Astrocyte of the hippocampus (primary cell): Measurements from ENCODE around the gene TMEM232.

ENCODE experiments used
- DNase-seq: peaks from one replicate; pipeline ENCODE4 v3.0.0; 2011; ENCODE audit warnings: low read depth, low spot score

TMEM232 gene

DNA sequence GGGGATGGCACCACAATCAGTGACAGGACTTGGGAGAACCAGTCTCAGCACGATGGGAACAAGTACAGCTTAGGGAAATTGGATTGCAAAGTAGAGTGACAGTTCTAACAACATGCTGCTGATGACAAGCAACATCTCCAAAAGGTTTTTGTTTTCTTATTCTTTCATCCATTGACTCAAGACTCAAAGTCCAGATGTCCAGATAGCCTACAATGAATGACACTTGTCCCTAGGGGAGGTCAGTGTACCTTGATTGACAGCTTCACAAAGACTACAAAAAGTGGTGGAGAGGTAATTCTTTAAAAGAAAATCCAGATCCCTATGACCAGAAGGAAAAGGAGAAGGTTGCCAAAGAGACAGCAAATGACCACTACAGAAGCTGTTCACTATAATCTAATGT is 323.9 kb downstream of the TMEM232 start:
- DNase-seq: no peak

GRCh38 chr5:110401881-110402280 is 324.6 kb downstream of the TMEM232 start:
- DNase-seq: peak; percentile 16

- no peak for DNase-seq
Observed at GRCh38 chr5:110398951-110399350, 327.5 kb downstream of the TMEM232 start.

- DNase-seq: no peak
Observed at GRCh38 chr5:110397281-110397680, 329.2 kb downstream of the TMEM232 start.

DNA sequence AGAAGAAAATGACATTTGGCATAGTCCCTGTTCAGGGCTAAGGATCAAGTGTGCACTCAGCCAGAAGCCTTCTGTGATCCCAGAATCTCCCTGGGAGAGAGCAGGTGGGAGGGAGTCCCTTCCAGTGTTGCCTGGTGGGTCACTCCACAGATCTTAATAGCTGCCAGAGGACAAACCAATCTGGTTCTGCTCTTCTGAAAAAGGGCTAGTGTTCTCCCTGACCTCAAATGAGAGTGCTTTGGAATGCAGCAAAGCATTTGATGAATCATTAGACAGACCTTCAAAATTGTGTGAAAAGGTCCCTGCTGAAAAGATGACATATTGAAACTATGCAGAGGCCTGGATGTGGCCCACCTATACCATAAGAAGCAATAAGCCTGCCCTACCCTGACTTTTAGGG is 339.7 kb downstream of the TMEM232 start:
- DNase-seq: peak; percentile 87

DNA sequence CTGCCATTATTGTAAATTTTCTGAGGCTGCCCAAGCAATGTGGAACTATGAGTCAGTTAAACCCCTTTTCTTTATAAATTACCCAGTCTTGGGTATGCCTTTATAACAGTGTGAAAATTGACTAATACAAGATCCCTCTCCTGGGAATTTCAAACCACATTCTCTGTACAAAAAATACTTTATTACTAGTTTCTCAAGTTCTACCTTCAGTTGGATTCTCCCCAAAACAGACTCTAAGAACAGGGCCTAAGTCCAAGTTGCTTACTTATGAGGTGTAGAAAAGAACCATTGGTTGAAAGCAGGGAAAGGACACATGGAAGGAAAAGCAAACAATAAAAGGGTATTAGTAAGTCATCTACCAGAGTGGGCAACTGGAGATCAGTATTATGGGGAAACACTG is 343.2 kb downstream of the TMEM232 start:
- DNase-seq: no peak

DNA sequence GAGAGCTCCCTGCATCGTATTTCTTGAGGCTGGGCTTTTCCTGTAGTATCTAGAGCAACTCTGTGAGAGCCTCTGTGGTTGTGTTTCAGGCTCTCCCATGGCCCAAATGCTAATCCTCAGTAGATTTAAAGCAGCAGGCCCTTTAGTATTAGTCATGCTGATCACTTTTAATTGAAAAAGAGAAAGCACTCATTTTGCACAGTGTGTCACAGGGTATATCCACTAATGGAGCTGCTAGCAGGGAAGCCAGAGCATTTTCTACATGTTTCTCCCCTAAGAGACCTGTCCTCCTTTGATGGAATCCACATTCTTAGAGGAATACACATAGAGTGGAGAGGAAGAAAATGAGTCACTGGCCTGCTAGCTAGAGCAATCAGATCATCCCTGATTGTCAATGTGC is 348.5 kb downstream of the TMEM232 start:
- peak; percentile 72 for DNase-seq

DNA sequence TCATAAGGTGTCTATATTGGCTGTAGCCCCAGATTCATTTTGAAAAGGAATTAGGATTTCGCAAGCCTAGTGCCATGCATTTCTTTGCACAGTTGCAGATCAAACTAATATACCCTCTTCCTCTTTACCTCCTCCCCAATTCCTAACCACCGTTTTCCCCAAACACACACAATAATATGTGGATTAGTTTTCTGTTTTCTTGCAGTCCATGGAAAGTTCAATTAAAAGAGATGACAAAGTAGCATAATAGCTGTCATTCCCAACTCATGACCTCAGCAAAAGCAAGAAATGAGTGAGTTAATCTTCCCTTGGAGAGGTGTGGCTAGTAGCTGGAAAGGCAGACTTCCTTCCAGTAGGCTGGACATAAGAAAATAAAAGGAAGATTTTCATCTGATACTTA is 349.1 kb downstream of the TMEM232 start:
- peak; percentile 48 for DNase-seq

GRCh38 chr5:110376281-110376951 is 350.1 kb downstream of the TMEM232 start:
- DNase-seq: no peak

GRCh38 chr5:110371725-110372041 is 354.8 kb downstream of the TMEM232 start:
- no peak for DNase-seq

- peak; percentile 24 for DNase-seq
Observed at GRCh38 chr5:110371011-110371724, 355.3 kb downstream of the TMEM232 start.
